NCI-H69 (cell line): ENCODE results near the gene BCAP31.
A peak's percentile ranks its signal among the peaks of the same experiment; 100 is the strongest.

ENCODE experiments used
- DNase-seq: peaks from one replicate; lab custom pipeline; 2025; lab: John Stamatoyannopoulos, UW

Gene BCAP31

GRCh38 chrX:153673428-153674218, 50.6 kb downstream of the BCAP31 start, which contains the start of gene PNCK:
Gene PNCK (minus strand): TSS chrX:153673813. CDS start chrX:153673076, 737 bp downstream.
- peak; percentile 53 for DNase-seq

GRCh38 chrX:153672531-153673427, 51.4 kb downstream of the BCAP31 start:
- no peak for DNase-seq

- DNase-seq, result no peak
These were observed 52.3 kb downstream of the BCAP31 start for GRCh38 chrX:153671589-153672530.

GRCh38 chrX:153670748-153671588, 53.2 kb downstream of the BCAP31 start:
- DNase-seq, result no peak

GRCh38 chrX:153669901-153670731, 54.1 kb downstream of the BCAP31 start:
- DNase-seq, result no peak

- peak; percentile 32 for DNase-seq
These were observed 54.9 kb downstream of the BCAP31 start for GRCh38 chrX:153669174-153669890.

- no peak for DNase-seq
These were observed 55.6 kb downstream of the BCAP31 start for GRCh38 chrX:153668423-153669173.

GRCh38 chrX:153667956-153668396, 56.2 kb downstream of the BCAP31 start:
- DNase-seq, result peak; percentile 80

- no peak for DNase-seq
These were observed 56.8 kb downstream of the BCAP31 start for GRCh38 chrX:153667281-153667955.

- DNase-seq, result no peak
These were observed 58.4 kb downstream of the BCAP31 start for GRCh38 chrX:153665726-153666306.

GRCh38 chrX:153662266-153662665, 61.9 kb downstream of the BCAP31 start:
- DNase-seq, result peak; percentile 68

GRCh38 chrX:153659268-153659667, 64.9 kb downstream of the BCAP31 start:
- DNase-seq, result no peak

GRCh38 chrX:153657161-153657560, 67.0 kb downstream of the BCAP31 start:
- no peak for DNase-seq

- no peak for DNase-seq
These were observed 70.6 kb downstream of the BCAP31 start for GRCh38 chrX:153653556-153653955.

GRCh38 chrX:153651540-153652079, 72.6 kb downstream of the BCAP31 start:
- no peak for DNase-seq

GRCh38 chrX:153650959-153651358, 73.2 kb downstream of the BCAP31 start:
- no peak for DNase-seq
